ENCODE data around the gene MTCL1.

GRCh38 chr18:8717011-8717770 is 11.8 kb downstream of the MTCL1 start:
- TF ChIP-seq EZH2 (IDR thresholded peaks at IDR 0.05; ENCODE audit: borderline replicate concordance, low read depth, low read length, poor library complexity, severe bottlenecking) (no peak), CTCF (conservative IDR thresholded peaks at IDR 0.05; ENCODE audit: low read depth, low read length) (no peak)

Measured in A673 (cell line).